HG02885 (cell line): ENCODE measurements around the gene CELSR1.

Experiments used
- ATAC-seq: cut with Tn5 transposase; IDR thresholded peaks from one replicate; pipeline ENCODE4 v1.9.1; 2021; ENCODE audit warnings: mild to moderate bottlenecking; ENCODE audit not compliant: unreplicated experiment, poor library complexity

The CELSR1 gene

GRCh38 chr22:46575911-46576555, 38.6 kb upstream of the CELSR1 start:
- no peak for ATAC-seq

- ATAC-seq: no peak
Observed at GRCh38 chr22:46574993-46575910, 37.8 kb upstream of the CELSR1 start.

GRCh38 chr22:46574438-46574992, 37.1 kb upstream of the CELSR1 start:
- ATAC-seq: no peak

GRCh38 chr22:46573781-46574437, 36.5 kb upstream of the CELSR1 start:
- no peak for ATAC-seq

DNA sequence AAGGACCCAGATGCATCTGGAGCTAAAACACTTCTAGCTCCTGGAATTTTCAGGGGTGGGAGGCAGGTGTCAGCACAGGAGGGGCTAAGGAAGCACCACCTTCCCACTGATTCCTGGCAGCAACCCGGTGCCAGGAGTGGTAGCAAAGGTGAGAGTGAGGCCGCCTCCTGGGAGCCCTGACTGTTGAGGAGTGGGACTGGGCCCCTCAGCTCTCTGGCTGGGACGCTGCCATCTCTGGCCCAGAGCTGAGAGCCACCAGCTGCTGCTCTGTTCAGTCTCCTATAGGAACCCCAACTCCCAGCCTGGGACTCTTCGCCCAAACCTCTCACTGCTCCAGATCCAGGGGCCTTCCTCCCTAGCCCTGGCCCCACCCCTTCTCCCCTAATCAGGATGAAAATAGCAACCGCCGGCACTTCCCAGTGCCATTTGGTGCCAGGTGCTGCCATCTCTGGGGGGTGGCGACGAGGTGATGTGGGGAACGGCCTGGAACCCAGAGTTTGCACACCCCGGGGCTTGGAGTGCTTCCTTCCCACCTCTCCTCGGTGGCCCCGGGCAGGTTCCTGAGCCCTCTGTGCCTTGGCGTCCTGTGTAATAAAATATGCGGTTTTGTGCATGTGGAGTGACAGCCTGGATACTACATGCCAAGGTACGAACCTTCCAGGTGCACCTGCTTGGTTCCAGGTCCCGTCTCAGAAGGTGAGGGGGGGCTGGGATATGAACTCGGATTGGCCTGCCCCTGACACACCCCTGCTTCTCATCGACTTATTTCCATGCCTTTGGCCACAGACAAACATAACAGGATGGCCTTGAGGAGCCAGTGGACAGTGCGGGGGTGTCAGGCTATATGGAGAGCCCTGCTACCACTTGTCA, 35.7 kb upstream of the CELSR1 start:
- ATAC-seq: no peak

DNA sequence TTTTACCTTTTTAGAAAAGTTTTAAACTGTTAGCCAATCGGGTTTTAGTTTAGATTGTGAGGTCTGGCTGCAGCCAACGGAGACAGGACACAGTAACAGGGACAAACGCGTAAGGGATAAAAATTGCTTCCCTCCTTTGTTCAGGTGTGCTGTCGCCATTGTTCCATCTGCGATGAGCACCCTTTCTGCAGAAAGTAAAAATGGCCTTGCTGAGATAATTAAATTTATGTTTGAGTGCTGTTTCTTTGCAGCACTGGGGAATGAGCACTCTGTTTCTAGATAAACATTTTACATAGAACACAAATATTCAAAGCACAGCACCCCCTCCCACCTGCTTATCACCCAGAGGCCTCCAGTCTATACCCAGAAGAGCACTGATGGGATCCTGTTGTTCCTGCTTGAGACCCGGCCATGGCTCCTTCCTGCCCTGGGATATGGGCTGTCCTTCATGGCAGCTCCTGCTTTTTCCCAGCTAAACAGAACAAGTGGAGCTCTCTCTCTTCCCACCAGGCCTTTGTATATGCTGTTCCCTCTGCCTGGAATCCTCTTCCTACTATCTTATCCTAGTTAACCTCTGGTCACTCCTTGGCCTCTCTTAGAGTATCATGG, 34.3 kb upstream of the CELSR1 start:
- no peak for ATAC-seq

GRCh38 chr22:46569848-46570695, 32.7 kb upstream of the CELSR1 start:
- no peak for ATAC-seq

- ATAC-seq: no peak
Observed at GRCh38 chr22:46569055-46569847, 31.8 kb upstream of the CELSR1 start.

DNA sequence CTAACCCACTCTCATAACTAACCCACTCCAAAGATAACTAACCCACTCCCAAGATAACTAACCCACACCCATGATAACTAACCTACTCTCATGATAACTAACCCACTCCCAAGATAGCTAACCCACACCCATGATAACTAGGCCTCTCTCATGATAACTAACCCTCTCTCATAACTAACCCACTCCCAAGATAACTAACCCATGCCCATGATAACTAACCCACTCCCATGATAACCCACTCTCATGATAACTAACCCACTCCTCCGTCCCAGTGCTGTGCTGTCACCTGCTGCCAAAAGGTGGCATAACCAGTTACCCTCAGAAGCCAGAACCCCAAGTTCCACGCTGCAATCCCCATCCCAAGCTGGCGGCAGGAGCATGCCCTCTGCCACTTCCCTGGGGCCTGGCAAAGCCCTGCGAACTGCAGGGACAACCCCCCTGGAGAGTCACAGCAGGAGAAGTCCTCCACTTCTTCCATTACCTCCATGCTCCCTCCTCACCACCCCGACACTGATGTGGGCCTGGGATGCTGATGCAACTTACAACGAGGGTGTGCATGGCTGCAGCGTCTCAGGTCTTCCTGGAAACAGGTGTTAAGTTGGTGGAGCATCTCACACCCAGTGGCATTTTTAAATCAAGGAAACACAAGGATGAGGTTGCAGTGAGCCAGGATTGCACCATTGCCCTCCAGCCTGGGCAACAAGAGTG, 30.8 kb upstream of the CELSR1 start:
- ATAC-seq: no peak

DNA sequence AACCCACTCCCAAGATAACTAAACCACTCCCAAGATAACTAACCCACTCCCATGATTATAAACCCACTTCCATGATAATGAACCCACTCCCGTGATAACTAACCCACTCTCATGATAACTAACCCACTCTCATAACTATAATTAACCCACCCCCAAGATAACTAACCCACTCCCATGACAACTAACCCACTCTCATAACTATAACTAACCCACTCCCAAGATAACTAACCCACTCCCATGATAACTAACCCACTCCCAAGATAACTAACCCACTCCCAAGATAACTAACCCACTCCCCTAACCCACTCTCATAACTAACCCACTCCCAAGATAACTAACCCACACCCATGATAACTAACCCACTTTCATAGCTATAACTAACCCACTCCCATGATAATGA, 30.1 kb upstream of the CELSR1 start:
- no peak for ATAC-seq

GRCh38 chr22:46564084-46564714, 26.8 kb upstream of the CELSR1 start:
- ATAC-seq: no peak

- ATAC-seq: no peak
Observed at GRCh38 chr22:46563381-46564083, 26.1 kb upstream of the CELSR1 start.

GRCh38 chr22:46561435-46561905, 24.1 kb upstream of the CELSR1 start:
- no peak for ATAC-seq

DNA sequence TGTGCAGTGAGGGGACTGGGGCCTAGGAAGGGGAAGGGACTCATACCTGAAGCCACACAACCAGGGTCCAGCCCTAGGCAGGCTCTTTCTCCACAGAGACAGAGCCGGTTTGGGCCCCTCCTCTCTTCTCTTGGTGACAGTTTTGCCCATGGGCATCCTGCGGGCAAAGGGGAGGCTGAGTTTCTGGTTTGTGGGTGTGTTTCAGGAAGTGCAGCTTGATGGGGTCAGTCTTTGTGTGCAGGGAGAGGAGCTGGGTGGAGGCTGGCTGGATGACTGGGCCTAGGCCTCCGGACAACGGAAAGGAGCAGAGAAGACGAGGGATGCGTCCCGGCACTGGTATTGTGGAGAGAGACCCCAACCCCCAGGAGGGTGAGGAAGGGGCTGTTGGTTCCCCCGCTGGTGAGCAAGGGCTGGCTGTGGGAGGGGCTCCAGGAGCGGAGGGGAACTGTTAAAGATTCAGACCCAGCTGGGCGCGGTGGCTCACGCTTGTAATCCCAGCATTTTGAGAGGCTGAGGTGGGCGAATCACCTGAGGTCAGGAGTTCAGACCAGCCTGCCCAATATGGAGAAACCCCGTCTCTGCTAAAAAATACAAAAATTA, 23.4 kb upstream of the CELSR1 start:
- ATAC-seq: no peak

DNA sequence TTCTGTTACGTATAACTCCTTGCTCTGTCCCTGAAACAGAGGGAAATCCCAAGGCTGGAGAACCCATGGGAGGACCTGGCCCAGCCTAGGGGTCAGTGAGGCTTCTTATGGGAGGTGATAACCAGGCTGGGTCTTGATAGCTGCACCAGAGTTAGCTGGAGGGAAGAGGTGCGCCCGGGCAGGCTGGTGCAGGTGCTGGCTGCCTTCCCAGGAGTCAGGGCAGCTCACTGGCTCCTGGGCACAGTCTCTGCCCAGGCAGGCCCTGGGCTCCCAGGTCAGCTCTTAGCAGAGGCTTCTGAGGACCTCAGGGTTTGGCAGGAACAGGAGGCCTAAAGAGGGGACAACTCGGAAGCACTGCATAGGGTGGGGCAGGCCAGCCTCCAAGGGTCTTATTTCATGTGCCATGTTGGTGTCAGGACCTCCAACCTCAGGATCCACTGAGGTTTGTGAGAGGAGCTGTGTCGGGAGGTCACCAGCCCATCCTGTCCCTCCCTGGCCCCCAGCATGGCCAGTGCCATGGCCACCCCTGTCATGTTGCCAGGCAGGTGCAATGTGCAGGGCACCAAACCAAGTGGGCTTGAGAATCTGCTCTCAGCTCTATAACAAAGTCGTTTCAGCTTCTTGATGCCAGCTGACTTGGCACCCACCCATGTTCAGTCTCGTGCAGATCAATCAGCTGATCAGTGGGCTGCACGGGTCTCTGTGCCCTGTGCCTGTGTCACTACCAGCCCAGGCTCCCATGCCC, 20.5 kb upstream of the CELSR1 start:
- no peak for ATAC-seq
